AG04450 (cell line): ENCODE measurements around the gene KCNK18. TPM values are rescaled to one million over a fixed set of nuclear protein-coding genes. Genes with fewer than 3 reads are reported as not detected.

Experiments used
- CTCF ChIA-PET: fragments of 300-600, 350-600 bp; formaldehyde crosslinking; extraction: SDS; loops from one replicate; lab custom pipeline; 2022; ENCODE audit warnings: antibody characterized with exemption, inconsistent platforms; lab: Charles Lee
- POLR2A ChIA-PET: fragments of 350-600 bp; formaldehyde crosslinking; extraction: SDS; loops from one replicate; lab custom pipeline; 2021; ENCODE audit warnings: antibody characterized with exemption, inconsistent platforms; lab: Yijun Ruan, JAX
- DNase-seq: peaks from one replicate; pipeline ENCODE4 v3.0.0-alpha.2; 2011; ENCODE audit warnings: low read depth, low spot score
- H3K27ac ChIP-seq: one replicate; pipeline ENCODE4 v1.5.1; 2012; ENCODE audit warnings: low read depth, low read length, control low read depth
- H3K27me3 ChIP-seq: one replicate; pipeline ENCODE4 v1.6.0; 2012; ENCODE audit warnings: low read length; ENCODE audit not compliant: control insufficient read depth, insufficient read depth
- H3K4me3 ChIP-seq: 2 replicates; pipeline ENCODE4 v1.5.1; 2011; ENCODE audit warnings: mild to moderate bottlenecking, low read depth, low read length, control low read depth
- H3K9me3 ChIP-seq: 2 replicates; pipeline ENCODE4 v1.5.1; 2012; ENCODE audit warnings: low read length; ENCODE audit not compliant: control insufficient read depth, insufficient read depth
- CTCF ChIP-seq: IDR thresholded peaks from 2 replicates; pipeline ENCODE4 v1.5.1; 2011; ENCODE audit warnings: low read depth, low read length, control low read depth, inconsistent platforms
- polyA plus RNA-seq: library from polyadenylated mRNA; depleted of rRNA; stranded (reverse); fragments of >200 nt; gene quantifications from 2 replicates; pipeline ENCODE4 v1.2.3, GENCODE V29; 2011

KCNK18 gene
- polyA plus RNA-seq, 1 experiment, result not detected

- TF ChIP-seq CTCF, result no peak
- POLR2A ChIA-PET, result no interaction called here
- Histone ChIP-seq H3K9me3 (no peaks in the 10 kb centered on the region), H3K27me3 (no peaks in the 10 kb centered on the region), H3K4me3 (no peak overlapping the region), H3K27ac (no peak overlapping the region)
- no peak for DNase-seq
- CTCF ChIA-PET, result interaction anchor here (1.4 kb wide), 1 partner anchor 13 kb away, joined by 8 read pairs; no protein-coding TSS in a partner anchor
These were observed 7.0 kb downstream of the KCNK18 start for GRCh38 chr10:117204316-117204715.

- no peak for TF ChIP-seq CTCF
- peaks cover 8% of the 10 kb centered on the region for H3K27me3 ChIP-seq
- DNase-seq, result no peak
- H3K4me3 ChIP-seq, result no peak overlapping the region
- ChIA-PET POLR2A (no interaction called here), CTCF (interaction anchor here (1.8 kb wide), 1 partner anchor 107 kb away, joined by 10 read pairs; no protein-coding TSS in a partner anchor)
- no peak overlapping the region for H3K27ac ChIP-seq
- H3K9me3 ChIP-seq, result no peaks in the 10 kb centered on the region; the same call in 1 of the 2 replicates
These were observed 14.9 kb downstream of the KCNK18 start for GRCh38 chr10:117212176-117212575.

GRCh38 chr10:117214401-117214800 is 17.1 kb downstream of the KCNK18 start:
- Histone ChIP-seq H3K9me3 (no peaks in the 10 kb centered on the region; the same call in 1 of the 2 replicates), H3K27ac (no peak overlapping the region), H3K27me3 (peaks cover 10% of the 10 kb centered on the region), H3K4me3 (no peak overlapping the region)
- DNase-seq, result no peak
- ChIA-PET CTCF (interaction anchor here (5.9 kb wide), 1 partner anchor 103 kb away, joined by 246 read pairs; no protein-coding TSS in a partner anchor), POLR2A (no interaction called here)
- TF ChIP-seq CTCF, result no peak

GRCh38 chr10:117215079-117215478 is 17.8 kb downstream of the KCNK18 start:
- CTCF ChIA-PET, result interaction anchor here (5.9 kb wide), 1 partner anchor 102 kb away, joined by 246 read pairs; no protein-coding TSS in a partner anchor
- no peak for DNase-seq
- H3K27me3 ChIP-seq, result peaks cover 10% of the 10 kb centered on the region

More at GRCh38 chr10:117215079-117215478, 17.8 kb downstream of the KCNK18 start:
- no peak overlapping the region for H3K4me3 ChIP-seq
- H3K9me3 ChIP-seq, result no peaks in the 10 kb centered on the region; the same call in 1 of the 2 replicates
- POLR2A ChIA-PET, result no interaction called here
- no peak for TF ChIP-seq CTCF
- no peak overlapping the region for H3K27ac ChIP-seq
